ENCODE measurements around the gene MYO1E. TPM values are rescaled to one million over a fixed set of nuclear protein-coding genes. Genes with fewer than 3 reads are reported as not detected.

MYO1E gene
- total RNA-seq, 1 experiment from 2014 or later = 68.8 TPM

DNA sequence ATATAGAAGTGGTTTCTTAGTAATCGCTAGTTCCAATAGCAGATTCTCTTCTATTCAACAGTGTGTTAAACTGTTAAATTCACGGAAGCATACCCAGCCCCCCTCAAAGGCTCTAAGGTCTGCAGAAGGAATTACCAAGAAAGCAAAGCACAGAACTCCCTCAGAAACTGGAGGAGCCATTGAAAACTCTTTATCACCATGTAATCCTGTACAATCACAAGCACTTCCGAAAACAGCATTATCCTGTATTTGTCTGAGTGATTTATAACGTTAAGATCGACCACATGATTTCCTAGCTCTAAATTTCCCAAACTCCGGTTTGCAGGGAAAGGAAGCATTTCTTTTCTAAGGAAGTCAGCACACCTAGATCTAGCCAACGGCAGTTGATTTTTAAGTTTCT lies 20.0 kb downstream of the MYO1E start:
- peaks cover 94% of the 10 kb centered on the region for H3K79me2 ChIP-seq (ENCODE audit: low read length)
- intact Hi-C loops (cut with micrococcal nuclease) = no loop called here
- 0 out of 2 replicates have a peak, but pooled peaks cover 7% of the 10 kb centered on the region for H4K20me1 ChIP-seq (ENCODE audit: low read length)
- no peaks in the 10 kb centered on the region for H3K27me3 ChIP-seq (ENCODE audit: low read length)
- H3K4me1 ChIP-seq (ENCODE audit: insufficient read depth, low read length) = peaks cover 32% of the 10 kb centered on the region
- BruUV-seq (replicated peaks) = no TSS peak
- no peaks in the 10 kb centered on the region for H3K9me2 ChIP-seq (replicated peaks; ENCODE audit: low read length)
- no peak overlapping the region for H2AFZ ChIP-seq (ENCODE audit: low read length)
- H3K4me3 ChIP-seq (ENCODE audit: low read length) = no peak overlapping the region
- no peak overlapping the region for H3K9ac ChIP-seq (ENCODE audit: low read length)
- H3F3A ChIP-seq (ENCODE audit: low read length, unreplicated experiment) = no peaks in the 10 kb centered on the region
- H3K4me2 ChIP-seq (ENCODE audit: low read length) = no peak overlapping the region
- ChIA-PET POLR2A (ENCODE audit: unreplicated experiment) (no interaction called here), CTCF (no interaction called here)
- H3K36me3 ChIP-seq (ENCODE audit: low read depth, low read length) = no peaks in the 10 kb centered on the region; the same call in 1 of the 2 replicates
- TF ChIP-seq, protein P1, sequence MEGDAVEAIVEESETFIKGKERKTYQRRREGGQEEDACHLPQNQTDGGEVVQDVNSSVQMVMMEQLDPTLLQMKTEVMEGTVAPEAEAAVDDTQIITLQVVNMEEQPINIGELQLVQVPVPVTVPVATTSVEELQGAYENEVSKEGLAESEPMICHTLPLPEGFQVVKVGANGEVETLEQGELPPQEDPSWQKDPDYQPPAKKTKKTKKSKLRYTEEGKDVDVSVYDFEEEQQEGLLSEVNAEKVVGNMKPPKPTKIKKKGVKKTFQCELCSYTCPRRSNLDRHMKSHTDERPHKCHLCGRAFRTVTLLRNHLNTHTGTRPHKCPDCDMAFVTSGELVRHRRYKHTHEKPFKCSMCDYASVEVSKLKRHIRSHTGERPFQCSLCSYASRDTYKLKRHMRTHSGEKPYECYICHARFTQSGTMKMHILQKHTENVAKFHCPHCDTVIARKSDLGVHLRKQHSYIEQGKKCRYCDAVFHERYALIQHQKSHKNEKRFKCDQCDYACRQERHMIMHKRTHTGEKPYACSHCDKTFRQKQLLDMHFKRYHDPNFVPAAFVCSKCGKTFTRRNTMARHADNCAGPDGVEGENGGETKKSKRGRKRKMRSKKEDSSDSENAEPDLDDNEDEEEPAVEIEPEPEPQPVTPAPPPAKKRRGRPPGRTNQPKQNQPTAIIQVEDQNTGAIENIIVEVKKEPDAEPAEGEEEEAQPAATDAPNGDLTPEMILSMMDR (conservative IDR thresholded peaks at IDR 0.05; ENCODE audit: low read depth, low read length) = no peak
- TF ChIP-seq EZH2 (IDR thresholded peaks at IDR 0.05; ENCODE audit: low read length, unreplicated experiment) = no peak
- no peak for TF ChIP-seq EZH2phosphoT487 (IDR thresholded peaks at IDR 0.05; ENCODE audit: borderline replicate concordance, low read length)
- no peak for ATAC-seq
- no peak overlapping the region for H3K27ac ChIP-seq (ENCODE audit: low read length)
- DNase-seq = no peak
- H3K9me3 ChIP-seq (ENCODE audit: low read length) = no peaks in the 10 kb centered on the region

DNA sequence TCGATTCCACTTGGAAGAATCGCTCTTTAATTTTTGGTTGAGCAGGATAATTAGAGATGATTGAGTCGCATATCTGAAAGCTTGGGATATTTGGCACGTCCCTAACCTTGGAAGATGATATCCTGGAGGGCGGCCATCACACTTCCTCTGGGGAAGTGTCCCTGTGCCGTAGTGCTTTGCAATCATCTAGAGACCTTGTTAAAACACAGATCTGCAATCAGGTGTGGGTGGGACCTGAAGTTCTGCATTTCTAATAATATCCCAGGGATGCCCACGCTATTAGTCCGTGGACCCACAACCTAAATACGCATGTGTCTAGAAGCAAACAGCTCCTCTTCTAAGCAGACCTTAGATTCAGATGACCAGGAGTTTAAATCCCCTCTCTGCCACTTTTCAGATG lies 20.5 kb downstream of the MYO1E start:
- no peak overlapping the region for H3K27ac ChIP-seq (ENCODE audit: low read length)
- H3K9ac ChIP-seq (ENCODE audit: low read length) = no peak overlapping the region
- BruUV-seq (replicated peaks) = no TSS peak
- intact Hi-C loops (cut with micrococcal nuclease) = no loop called here
- no peak overlapping the region for H3K4me3 ChIP-seq (ENCODE audit: low read length)
- H3K9me3 ChIP-seq (ENCODE audit: low read length) = no peaks in the 10 kb centered on the region
- no peaks in the 10 kb centered on the region for H3K36me3 ChIP-seq (ENCODE audit: low read depth, low read length)
- H3K4me2 ChIP-seq (ENCODE audit: low read length) = no peak overlapping the region
- no peak for DNase-seq
- CTCF ChIA-PET = no interaction called here
- peaks cover 94% of the 10 kb centered on the region for H3K79me2 ChIP-seq (ENCODE audit: low read length)
- TF ChIP-seq EZH2 (IDR thresholded peaks at IDR 0.05; ENCODE audit: low read length, unreplicated experiment) = no peak
- TF ChIP-seq, protein P1 (conservative IDR thresholded peaks at IDR 0.05; ENCODE audit: low read depth, low read length) = no peak
- no peak for TF ChIP-seq EZH2phosphoT487 (IDR thresholded peaks at IDR 0.05; ENCODE audit: borderline replicate concordance, low read length)
- H4K20me1 ChIP-seq (ENCODE audit: low read length) = 0 out of 2 replicates have a peak, but pooled peaks cover 7% of the 10 kb centered on the region
- no peaks in the 10 kb centered on the region for H3F3A ChIP-seq (ENCODE audit: low read length, unreplicated experiment)
- POLR2A ChIA-PET (ENCODE audit: unreplicated experiment) = no interaction called here
- ATAC-seq = no peak
- H3K9me2 ChIP-seq (replicated peaks; ENCODE audit: low read length) = no peaks in the 10 kb centered on the region
- H2AFZ ChIP-seq (ENCODE audit: low read length) = no peak overlapping the region
- H3K27me3 ChIP-seq (ENCODE audit: low read length) = no peaks in the 10 kb centered on the region
- peaks cover 32% of the 10 kb centered on the region for H3K4me1 ChIP-seq (ENCODE audit: insufficient read depth, low read length)

DNA sequence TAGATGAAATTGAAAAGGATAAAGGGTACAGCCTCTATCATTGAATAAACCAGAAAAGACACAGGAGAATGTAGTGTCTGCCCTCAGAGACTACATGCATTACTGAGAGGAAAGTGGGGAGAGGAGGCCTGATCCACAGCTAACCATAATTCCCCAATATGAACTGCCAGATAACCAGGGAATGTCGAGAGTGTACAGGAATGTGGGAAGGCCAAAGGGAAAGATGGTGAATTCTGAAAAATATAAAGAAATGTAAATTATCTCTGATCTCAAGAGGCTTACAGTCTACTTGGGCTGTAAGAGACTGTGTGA lies 22.3 kb downstream of the MYO1E start:
- BruUV-seq (replicated peaks) = no TSS peak
- DNase-seq = no peak
- Histone ChIP-seq H3K27ac (ENCODE audit: low read length) (peak overlapping the region; percentile 86), H3K9me3 (ENCODE audit: low read length) (no peaks in the 10 kb centered on the region), H3K9ac (ENCODE audit: low read length) (0 out of 2 replicates have a peak overlapping the region, but pooled peaks have one; percentile 18), H3K4me2 (ENCODE audit: low read length) (peak overlapping the region; percentile 56), H3K9me2 (replicated peaks; ENCODE audit: low read length) (no peaks in the 10 kb centered on the region), H3K4me1 (ENCODE audit: insufficient read depth, low read length) (peaks cover 32% of the 10 kb centered on the region), H3K36me3 (ENCODE audit: low read depth, low read length) (no peaks in the 10 kb centered on the region), H3K27me3 (ENCODE audit: low read length) (no peaks in the 10 kb centered on the region), H3F3A (ENCODE audit: low read length, unreplicated experiment) (no peaks in the 10 kb centered on the region), H2AFZ (ENCODE audit: low read length) (no peak overlapping the region), H3K79me2 (ENCODE audit: low read length) (peaks cover 94% of the 10 kb centered on the region), H3K4me3 (ENCODE audit: low read length) (no peak overlapping the region; the same call in 1 of the 2 replicates), H4K20me1 (ENCODE audit: low read length) (0 out of 2 replicates have a peak, but pooled peaks cover 4% of the 10 kb centered on the region)
- intact Hi-C loops (cut with micrococcal nuclease) = no loop called here
- ChIA-PET POLR2A (ENCODE audit: unreplicated experiment) (no interaction called here), CTCF (no interaction called here)
- TF ChIP-seq EZH2phosphoT487 (IDR thresholded peaks at IDR 0.05; ENCODE audit: borderline replicate concordance, low read length) (no peak), EZH2 (IDR thresholded peaks at IDR 0.05; ENCODE audit: low read length, unreplicated experiment) (no peak)
- TF ChIP-seq, protein P1 (conservative IDR thresholded peaks at IDR 0.05; ENCODE audit: low read depth, low read length) = no peak
- peak; percentile 8 for ATAC-seq
